COLO668 (cell line): ENCODE measurements around the gene KCNB1.
"Not testable (repeated sequence)": the region's sequence is repeated elsewhere in the genome, so short reads cannot be mapped to it uniquely, and the experiment has no call there.

Experiments
- DNase-seq: peaks from one replicate; lab custom pipeline; 2025; ENCODE audit not compliant: unreplicated experiment; lab: John Stamatoyannopoulos, UW

Gene KCNB1

GRCh38 chr20:49412254-49412653 is 70.2 kb downstream of the KCNB1 start:
- DNase-seq = no peak

DNA sequence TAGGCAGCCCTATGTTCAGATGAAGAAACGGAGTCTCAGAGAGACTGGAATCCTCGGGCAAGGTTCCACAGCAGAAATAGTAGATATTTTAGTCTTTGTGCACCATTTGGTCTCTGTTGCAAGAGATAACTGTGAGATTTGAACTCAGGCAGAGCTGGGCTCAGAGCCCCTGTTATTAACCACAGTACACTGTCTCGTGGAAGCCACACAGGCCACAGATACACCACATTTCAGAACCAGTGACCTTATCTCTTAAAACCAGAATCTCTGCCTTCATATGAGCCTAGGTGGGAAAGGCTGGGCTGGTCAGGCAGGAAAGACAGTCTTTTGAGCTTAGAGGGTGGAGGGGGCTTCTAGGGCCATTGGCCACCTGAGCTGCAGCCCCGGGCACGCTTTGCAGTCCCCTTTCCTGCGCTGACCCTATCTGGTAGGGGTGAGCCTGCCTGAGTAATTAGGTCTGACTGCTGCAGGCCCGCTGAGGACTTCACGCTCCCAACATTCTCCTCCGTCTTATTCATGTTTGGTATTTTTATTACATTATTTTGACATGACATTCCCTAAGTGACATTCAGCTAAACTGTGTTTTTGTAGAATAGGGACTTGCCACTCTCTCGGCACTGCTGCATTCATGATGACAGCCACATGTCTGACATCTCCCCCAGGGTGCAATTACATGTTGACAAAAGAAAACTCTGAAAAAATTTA is 71.1 kb downstream of the KCNB1 start:
- DNase-seq = no peak

DNA sequence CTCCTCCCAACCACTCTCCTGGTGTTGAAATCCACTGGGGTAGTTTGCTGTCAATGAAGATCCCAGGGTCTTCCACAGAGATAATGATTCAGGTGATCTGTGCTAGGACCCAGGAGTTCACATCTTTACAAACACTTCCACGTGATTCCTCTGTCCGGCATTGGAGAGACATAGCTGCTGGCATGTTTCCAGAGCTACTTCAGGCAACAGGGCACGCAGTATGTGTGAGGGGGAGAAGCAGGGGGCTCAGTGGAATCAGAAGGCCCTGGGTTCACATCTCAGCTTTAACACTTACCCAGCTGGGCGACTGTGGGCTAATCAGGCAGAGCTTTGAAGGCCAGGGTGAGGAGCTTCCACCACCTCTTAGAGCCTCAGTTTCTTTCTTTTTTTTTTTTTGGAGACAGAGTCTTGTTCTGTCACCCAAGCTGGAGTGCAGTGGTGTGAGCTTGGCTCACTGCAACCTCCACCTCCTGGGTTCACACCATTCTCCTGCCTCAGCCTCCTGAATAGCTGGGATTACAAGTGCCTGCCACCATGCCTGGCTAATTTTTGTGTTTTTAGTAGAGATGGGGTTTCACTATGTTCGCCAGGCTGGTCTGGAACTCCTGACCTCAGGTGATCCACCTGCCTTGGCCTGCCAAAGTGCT is 72.4 kb downstream of the KCNB1 start:
- DNase-seq = not testable (repeated sequence)

DNA sequence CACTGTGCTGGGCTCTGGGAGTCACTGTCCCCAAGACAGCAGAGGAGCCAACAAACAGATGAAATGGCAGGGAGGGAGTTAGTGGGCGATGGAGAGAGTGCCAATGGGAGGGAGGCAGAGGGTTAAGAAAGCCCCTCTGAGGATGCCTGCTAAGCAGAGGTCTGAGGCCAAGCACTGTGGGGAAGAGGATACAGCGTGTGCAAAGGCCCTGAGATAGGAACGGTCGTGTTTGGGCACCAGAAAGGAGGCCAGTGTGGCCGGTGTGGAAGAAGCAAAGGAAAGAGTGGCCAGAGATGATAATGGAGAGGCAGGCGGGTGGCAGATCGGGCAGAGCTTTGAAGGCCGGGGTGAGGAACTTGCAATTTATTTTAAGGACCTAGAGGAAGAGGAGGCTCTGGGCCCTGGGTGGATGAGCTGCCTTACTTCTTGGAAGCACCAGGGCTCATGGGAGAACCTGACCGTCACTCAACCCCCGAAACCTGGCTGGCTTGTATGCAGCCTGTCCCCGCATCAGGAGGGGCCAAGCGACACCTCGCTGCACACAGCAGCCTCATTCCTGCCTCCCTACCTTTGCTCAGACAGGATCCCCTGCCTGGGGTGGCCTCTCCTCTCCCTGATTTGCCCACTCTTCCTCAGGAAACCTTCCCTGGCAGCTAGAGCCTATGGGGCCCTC is 73.0 kb downstream of the KCNB1 start:
- no peak for DNase-seq

DNA sequence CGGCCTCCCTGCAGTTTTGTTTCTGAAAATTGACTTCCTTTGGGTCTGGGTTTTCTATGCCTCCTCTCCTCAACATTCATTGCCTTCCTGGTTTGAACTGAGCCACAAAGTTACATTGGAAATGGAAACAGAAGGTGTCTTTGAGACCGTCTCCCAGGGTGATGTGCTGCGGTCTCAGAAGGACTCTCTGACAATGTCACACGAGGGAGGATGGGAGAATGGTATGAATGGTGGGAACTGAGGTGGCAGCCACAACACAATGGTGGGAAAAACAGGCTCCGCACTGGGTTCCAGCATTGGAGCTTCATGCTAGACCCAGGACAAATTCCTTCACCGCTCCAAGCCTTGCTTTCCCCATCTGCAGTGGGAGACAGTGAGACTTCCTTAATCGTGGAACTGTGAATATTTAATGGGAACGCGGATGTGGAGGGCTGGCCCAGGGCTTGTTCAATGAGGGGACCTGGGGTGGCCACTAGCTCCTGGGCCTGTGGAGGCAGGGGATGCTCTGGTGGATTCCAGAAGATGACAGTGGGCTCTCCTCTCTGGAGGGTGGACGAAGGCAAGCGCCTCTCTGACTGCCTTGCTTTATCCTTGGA is 73.9 kb downstream of the KCNB1 start:
- DNase-seq = no peak

DNA sequence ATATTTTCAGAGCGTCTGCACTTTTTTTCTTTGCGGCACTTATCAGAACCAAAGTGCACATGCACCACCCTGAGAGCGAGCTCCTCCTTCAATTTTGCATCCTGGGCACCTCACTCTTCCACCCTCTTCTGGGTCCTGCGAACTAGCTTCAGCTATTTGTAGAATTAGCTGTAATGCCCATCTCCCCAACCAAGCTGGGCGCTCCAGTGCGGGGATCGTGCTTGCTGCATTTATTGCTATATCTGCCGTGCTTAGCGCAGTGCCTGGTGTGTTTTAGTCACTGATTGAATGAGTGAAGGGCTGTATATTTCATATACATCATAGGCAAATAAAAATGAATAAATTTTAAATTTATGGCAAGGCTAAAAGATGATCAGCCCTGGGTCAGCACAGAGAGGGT is 75.8 kb downstream of the KCNB1 start:
- no peak for DNase-seq

DNA sequence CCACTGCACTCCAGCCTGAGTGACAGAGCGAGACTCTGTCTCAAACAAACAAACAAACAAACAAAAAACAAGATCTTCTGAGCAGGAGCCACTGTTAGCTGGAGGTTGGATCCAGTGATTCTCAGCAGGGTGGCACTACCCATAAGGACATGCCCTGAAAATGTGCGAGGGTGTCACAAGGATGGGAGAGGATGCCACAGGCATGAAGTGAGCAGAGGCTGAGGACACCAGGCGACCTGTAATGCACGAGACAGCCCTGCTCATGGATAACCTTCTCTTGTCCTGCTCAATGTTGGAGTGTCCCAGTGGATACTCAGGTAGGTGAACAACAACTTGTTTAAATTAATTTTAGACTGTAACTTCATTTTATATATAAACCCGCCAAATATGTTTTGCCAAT is 76.8 kb downstream of the KCNB1 start:
- DNase-seq = no peak

- DNase-seq = no peak
These were observed 77.3 kb downstream of the KCNB1 start for GRCh38 chr20:49405062-49405683.

DNA sequence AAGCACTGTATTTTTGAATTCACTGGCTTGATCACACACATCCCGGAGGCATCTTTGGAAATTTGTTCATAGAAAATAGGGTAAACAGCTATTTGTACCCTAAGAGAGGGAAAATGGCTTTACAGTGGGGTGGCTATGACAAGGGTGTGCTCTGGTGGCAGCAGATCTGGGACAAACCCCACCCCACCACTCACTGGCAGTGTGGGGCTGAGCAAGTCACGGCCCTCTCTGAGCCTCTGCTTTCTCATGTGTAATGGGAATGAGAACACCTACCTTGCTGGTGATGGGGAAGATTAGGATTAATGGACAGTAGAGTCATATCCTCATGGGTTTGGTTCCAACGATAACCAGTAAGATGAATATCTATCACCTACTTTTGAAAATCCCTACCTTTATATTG is 78.0 kb downstream of the KCNB1 start:
- no peak for DNase-seq

- DNase-seq = no peak
These were observed 78.6 kb downstream of the KCNB1 start for GRCh38 chr20:49403911-49404310.

- DNase-seq = no peak
These were observed 79.5 kb downstream of the KCNB1 start for GRCh38 chr20:49403012-49403411.

- no peak for DNase-seq
These were observed 81.6 kb downstream of the KCNB1 start for GRCh38 chr20:49400904-49401303.

DNA sequence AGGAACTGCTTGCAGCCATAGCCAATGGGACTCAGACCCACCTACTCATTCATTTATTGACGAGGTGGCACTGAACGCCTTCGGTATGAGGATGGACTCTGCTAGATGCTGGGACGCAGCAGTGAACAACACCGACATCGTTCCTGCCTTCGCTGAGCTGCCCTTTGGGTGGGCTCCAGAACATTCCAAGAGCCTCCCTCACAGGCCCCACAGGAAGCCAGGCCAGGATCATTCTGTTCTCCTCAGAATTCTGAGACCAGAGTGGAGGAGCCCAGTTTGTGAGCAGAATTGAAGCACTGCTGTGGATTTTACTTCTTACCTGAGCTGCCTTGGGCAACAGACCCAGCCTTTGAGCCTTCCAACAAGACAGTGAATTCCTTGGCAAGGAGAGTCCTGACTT is 82.1 kb downstream of the KCNB1 start:
- no peak for DNase-seq

DNA sequence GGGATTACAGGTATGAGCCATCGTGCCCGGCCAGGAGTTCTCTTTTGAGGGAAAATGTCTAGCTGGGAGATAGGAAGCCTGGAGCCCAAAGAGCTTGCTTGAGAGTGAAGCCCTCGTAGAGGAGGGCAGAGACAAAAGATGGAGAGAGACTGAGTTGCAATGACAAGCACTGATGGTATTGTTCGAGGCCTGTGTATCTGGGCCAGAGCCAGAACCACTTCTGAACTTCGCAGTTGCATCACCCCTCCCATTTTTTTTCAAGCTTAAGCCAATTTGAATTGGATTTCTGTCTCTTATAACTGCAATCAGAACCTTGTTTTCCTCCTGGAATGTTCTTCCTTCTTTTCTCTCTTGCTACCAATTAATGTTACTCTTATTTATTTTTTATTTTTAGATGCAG is 83.1 kb downstream of the KCNB1 start:
- DNase-seq = no peak

- DNase-seq = no peak
These were observed 83.9 kb downstream of the KCNB1 start for GRCh38 chr20:49398401-49399144.

GRCh38 chr20:49397525-49397924 is 84.9 kb downstream of the KCNB1 start:
- DNase-seq = no peak

GRCh38 chr20:49396230-49396629 is 86.2 kb downstream of the KCNB1 start:
- DNase-seq = no peak

DNA sequence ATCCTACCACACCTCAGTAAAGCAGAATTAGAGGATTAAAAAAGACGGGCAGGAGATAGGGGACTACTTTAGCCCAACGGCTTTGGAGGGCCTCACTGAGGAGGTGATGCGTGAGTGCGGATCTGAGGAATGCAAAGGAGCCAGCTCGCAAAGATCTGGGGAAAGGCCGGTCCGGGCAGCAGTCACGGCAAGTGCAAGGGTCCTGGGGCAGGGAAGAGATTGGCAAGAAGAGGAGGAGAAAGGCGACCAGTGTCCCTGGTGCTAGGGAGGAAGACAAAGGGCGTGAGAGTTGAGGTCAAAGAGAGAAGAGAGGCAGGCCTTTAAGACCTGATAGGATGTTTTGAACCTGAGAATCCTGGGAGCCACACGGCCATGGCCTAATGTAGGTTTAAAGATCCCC is 86.8 kb downstream of the KCNB1 start:
- DNase-seq = no peak

DNA sequence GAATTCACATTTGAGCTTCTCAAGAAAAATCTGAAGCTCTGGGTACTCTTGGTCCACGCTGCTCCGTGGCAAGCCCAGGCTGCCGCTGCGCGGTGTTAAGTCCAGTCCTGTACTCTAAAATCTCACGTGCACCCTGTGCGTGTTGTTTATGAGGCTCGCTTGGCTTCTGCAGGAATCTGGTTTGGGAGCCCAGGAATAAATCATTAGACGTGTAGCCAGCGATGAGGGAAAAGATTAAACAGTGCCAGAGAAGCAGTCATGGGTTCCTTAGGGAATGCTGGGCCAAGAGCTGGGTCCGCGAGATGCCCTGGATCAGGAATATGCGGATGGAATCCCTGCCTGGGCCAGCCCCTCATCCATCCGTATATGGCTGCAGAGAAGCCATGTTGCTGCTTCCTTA is 87.3 kb downstream of the KCNB1 start:
- DNase-seq = no peak

- no peak for DNase-seq
These were observed 87.7 kb downstream of the KCNB1 start for GRCh38 chr20:49394757-49395156.

GRCh38 chr20:49394264-49394663 is 88.2 kb downstream of the KCNB1 start:
- no peak for DNase-seq
